Measurements from ENCODE around the gene ITLN2.
"Not testable (repeated sequence)": the region's sequence is repeated elsewhere in the genome, so short reads cannot be mapped to it uniquely, and the experiment has no call there.

The ITLN2 gene

DNA sequence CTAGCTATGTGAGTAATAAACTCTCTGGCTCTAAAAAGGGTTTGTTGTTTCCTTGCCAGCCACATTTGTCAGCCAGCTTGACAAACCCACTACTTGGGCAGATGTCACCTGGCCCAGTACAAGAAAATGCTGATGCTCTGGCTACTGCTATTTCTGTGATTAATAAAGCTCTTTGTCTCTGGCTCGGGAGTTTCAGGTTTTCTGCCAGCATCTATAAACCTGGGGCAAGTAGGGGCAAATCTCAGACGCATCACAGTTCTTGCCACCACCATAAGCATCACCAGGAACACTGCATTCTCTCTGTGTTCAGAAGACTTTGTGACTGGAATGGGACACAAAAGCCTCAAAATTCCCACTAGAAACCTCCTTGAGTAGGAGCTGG, 2.5 kb downstream of the ITLN2 start:
- DNase-seq: no peak

DNA sequence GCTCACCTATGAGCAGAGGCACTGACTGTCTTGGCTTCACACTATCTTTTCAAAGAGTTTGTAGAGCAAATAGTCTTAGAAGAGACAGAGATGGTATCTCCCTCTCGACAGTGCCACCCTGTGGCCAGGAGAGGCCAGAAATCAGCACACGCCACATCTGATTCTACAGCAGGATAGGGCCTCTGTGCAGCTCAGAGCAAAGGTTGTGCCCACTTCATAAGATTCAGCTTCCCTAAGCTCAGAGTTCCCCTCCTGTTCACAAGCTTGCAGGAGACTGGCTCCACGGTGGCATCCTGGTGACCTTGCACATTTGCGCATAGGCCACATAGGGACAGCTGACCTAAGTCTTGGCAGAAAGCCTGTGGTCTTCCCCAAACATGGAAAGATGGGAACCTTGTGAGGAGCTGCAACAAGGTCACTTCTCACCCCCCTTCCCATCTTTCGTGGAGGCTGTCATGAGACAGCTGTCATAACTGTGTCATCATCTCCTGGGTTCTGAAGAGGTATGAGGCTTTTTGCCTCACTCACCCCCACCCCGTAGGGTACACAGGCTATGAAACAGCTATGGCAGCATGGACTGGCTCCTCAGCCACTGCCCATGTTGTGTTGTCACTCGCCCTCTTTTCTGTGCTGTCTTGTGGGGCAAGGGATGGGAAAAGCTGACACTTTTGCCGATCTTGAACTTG, 3.0 kb downstream of the ITLN2 start:
- DNase-seq: no peak

- DNase-seq: no peak
Observed at GRCh38 chr1:160950657-160951056, 4.0 kb downstream of the ITLN2 start.

GRCh38 chr1:160949881-160950280, 4.7 kb downstream of the ITLN2 start:
- DNase-seq: no peak

DNA sequence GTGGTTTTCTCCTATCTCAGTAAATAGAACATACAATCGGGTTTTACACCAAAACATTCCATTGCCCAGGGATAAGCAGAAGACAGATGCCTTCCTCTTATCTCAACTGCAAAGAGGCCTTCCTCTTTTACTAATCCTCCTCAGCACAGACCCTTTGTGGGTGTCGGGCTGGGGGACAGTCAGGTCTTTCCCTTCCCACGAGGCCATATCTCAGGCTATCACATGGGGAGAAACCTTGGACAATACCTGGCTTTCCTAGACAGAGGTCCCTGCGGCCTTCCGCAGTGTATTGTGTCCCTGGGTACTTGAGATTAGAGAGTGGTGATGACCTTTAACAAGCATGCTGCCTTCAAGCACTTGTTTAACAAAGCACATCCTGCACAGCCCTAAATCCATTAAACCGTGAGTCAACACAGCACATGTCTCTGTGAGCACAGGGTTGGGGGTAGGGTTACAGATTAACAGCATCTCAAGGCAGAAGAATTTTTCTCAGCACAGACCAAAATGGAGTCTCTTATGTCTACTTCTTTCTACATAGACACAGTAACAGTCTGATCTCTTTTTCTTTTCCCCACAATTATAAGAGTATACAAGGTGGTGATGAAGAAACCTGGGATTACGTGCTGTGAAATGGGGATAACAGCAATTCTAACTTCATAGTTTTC, 5.3 kb downstream of the ITLN2 start:
- not testable (repeated sequence) for DNase-seq

GRCh38 chr1:160947174-160947759, 7.3 kb downstream of the ITLN2 start:
- not testable (repeated sequence) for DNase-seq

DNA sequence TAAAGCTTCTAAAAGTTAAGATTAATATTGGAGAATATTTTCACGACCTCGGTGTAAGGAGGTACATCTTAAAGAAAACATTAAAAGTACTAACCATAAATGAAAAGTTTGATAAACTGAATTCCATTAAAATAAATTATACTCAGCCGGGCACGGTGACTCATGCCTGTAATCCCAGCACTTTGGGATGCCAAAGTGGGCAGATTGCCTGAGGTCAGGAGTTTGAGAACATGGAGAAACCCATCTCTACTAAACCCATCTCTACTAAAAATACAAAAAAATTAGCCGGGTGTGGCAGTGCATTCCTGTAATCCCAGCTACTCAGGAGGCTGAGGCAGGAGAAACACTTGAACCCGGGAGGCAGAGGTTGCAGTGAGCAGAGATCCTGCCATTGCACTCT, 8.7 kb downstream of the ITLN2 start:
- DNase-seq: not testable (repeated sequence)

DNA sequence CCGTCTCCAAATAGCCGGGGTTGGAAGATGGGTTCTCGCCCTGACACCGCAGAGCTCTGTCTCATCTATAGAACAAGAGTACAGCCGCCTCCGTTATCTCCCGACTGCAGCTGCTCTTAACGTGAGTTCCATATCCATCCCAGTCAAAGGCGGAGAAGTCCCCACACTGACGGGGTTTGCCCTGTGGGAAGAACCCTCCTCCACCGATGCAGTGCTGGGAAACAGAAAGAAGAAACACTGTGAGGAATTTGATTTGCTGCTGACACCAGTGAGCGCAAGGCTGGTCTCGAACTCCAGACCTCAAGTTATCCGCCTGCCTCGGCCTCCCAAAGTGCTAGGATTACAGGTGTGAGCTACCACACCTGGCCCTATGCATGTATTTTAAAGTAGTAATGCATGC, 9.5 kb downstream of the ITLN2 start:
- DNase-seq: no peak

- no peak for DNase-seq
Observed at GRCh38 chr1:160942926-160943325, 11.7 kb downstream of the ITLN2 start.

DNA sequence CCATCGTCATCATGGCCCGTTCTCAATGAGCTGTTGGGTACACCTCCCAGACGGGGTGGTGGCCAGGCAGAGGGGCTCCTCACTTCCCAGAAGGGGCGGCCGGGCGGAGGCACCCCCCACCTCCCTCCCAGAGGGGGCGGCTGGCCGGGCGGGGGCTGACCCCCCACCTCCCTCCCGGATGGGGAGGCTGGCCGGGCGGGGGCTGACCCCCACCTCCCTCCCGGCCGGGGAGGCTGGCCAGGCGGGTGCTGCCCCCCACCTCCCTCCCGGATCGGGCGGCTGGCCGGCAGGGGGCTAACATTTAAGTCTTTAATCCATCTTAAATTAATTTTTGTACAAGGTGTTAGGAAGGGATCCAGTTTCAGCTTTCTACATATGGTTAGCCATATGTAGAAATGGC, 17.9 kb downstream of the ITLN2 start:
- not testable (repeated sequence) for DNase-seq

DNA sequence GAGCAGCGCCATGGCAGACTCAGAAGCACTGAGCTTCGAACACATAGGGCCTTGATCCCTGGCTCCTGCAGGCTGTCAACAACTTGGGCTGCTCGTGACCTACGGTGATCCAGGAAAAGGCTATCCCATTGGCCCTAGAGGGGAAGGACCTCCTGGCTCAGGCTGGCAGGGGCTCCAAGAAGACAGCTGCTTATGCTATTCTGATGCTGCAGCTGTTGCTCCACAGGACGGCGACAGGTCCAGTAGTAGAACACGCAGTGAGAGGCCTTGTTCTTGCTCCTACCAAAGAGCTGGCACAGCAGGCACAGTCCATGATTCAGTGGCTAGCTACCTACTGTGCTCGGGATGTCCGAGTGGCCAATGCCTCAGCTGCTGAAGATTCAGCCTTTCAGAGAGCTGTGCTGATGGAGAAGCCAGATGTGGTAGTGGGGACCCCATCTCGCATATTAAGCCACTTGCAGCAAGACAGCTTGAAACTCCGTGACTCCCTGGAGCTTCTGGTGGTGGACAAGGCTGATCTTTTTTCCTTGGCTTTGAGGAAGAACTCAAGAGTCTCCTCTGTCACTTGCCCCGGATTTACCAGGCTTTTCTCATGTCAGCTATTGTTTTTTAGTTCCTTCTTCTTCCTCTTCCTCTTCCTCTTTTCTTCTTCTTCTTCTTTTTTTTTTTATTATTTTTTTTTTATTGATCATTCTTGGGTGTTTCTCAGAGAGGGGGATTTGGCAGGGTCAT, 18.9 kb downstream of the ITLN2 start:
- DNase-seq: no peak

GRCh38 chr1:160933305-160933704, 21.3 kb downstream of the ITLN2 start:
- DNase-seq: not testable (repeated sequence)

DNA sequence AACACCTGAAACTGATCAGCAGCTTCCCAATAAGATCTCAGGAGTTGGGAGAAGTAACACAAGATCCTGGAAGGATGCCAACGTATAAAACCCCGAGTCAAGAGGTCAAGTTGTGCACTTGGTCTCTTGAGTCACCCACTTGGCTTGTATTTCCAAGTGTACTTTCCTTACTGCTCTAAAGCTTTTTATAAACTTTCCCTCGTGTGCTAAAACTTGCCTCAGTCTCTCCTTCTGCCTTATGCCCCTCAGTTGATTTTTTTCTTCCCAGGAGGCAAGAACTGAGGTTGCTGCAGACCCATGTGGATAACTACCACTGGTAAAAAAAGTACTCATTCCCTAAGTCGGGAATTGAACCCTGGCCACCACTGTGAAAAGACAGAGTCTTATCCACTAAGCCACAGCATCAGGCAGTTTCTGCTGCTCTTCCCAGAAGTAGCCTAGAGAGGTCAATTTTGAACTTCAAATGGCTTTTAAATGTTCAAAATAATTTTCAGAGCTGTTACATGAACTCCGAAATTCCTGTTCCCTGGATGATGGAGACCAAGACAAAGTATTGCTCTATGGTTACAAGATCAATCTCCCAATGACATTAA, 28.9 kb downstream of the ITLN2 start:
- no peak for DNase-seq

DNA sequence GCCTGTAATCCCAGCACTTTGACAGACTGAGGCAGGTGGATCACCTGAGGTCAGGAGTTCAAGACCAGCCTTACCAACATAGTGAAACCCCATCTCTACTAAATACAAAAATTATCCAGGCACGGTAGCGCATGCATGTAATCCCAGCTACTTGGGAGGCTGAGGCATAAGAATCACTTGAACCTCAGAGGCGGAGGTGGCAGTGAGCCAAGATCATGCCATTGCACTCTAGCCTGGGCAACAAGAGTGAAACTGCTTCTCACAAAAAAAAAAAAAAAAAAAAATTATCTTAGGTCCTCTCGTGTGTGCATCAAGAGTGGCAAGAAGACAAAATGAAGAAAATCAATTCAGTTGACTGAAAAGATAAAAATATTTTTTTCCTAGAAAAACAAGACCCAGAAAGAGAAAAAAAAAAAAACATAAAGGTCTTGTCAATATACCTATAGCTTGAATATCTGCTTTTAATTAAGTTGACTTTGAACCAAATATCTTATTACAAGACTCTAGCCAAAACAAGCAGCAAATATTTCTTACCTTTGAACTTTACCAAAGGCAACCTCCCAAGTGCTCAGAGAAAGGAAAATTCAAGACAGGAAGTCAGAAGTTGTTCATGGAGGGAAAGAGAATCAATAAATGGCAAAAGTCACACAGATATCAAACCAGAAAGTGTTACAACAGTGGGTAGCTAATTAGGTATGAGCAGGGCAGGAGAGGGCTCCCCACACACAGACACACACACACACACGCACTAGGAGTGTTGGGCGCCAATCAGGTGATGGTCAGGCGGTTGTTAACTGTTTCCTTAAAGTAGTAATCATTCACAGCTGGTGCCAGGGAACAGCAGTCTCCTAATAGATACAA, 29.6 kb downstream of the ITLN2 start:
- DNase-seq: no peak

- DNase-seq: no peak
Observed at GRCh38 chr1:160916666-160917065, 37.9 kb downstream of the ITLN2 start.

DNA sequence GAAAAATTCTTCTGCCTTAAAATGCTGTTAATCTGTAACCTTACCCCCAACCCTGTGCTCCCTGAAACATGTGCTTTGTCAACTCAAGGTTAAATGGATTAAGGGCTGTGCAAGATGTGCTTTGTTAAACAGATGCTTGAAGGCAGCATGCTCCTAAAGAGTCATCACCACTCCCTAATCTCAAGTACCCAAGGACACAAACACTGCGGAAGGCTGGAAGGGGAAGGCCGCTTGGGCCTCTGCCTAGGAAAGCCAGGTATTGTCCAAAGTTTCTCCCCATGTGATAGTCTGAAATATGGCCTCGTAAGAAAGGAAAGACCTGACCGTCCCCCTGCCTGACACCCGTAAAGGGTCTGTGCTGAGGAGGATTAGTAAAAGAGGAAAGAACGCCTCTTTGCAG, 41.4 kb downstream of the ITLN2 start:
- not testable (repeated sequence) for DNase-seq

- DNase-seq: no peak
Observed at GRCh38 chr1:160911925-160912324, 42.7 kb downstream of the ITLN2 start.

- DNase-seq: no peak
Observed at GRCh38 chr1:160911441-160911840, 43.2 kb downstream of the ITLN2 start.

GRCh38 chr1:160910170-160910750, 44.3 kb downstream of the ITLN2 start:
- no peak for DNase-seq

DNA sequence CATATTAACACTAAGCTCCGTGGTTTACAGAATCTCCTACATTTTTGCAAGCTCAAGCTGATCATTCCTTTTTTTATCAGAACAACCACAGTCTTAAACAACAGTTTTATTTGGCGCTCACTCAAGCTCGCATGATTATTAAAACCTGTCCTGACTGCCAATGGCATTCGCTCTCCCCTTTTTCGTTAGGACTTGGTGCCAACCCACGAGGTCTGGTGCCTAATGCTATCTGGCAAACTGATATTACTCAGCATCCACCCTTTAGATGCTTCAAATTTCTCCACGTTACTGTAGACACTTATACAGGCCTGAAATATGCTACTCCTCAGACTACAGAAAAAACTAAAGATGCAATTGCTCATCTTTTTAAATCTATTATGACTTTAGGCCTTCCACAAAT, 46.6 kb downstream of the ITLN2 start:
- DNase-seq: no peak

DNA sequence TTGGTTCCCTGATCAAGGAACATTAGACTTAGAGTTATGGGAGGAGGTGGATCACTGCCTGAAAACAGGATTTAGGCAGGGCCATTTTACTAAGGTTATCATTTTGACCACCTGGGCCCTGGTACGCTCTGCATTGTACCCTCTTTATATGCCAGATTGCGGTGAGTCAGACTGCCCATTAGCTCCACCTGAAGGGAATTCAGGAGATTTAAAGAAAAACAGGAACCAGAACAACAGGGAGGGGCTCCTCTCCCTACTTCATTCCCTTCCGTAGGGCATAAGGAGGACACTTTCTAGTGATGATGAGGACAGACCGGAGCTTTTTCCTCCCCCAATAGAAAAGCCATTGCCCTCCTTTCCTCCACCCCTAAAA, 49.0 kb downstream of the ITLN2 start:
- DNase-seq: no peak
